HG02623 (cell line): ENCODE data around the gene HBEGF.

ENCODE experiments used
- ATAC-seq: cut with Tn5 transposase; IDR thresholded peaks from one replicate; pipeline ENCODE4 v1.9.1; 2021; ENCODE audit warnings: moderate library complexity; ENCODE audit not compliant: unreplicated experiment

HBEGF gene

DNA sequence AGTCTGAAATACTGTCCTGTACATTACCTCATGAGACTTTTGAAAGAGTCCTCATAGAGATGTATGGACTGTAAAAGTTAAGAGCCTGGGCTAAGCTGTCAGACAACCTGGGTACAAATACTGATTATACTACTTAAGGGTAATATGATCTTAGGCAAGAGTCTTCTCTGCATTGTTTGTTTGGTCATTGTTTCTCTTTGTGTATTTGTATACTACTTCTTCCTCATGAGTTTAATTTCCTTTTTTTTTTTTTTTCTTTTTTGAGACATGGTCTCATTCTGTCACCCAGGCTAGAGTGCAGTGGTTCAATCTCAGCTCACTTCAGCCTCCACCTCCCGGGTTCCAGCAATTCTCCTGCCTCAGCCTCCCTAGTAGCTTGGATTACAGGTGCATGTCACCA is 40.9 kb downstream of the HBEGF start:
- no peak for ATAC-seq

DNA sequence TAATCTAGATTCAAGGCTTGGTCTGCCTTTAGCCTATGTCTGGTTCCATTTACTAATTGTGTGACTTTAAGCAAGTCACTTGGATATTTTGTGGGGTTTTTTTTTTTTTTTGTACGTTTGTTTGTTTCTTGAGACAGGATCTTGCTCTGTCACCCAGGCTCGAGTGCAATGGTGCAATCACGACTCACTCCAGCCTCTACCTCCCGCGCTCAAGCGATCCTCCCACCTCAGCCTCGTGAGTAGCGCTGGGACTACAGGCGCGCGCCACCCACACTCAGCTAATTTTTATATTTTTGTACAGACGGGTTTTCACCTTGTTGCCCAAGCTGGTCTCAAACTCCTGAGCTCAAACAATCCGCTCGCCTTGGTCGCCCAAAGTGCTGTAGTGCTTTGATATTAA is 42.4 kb downstream of the HBEGF start:
- ATAC-seq, result no peak

DNA sequence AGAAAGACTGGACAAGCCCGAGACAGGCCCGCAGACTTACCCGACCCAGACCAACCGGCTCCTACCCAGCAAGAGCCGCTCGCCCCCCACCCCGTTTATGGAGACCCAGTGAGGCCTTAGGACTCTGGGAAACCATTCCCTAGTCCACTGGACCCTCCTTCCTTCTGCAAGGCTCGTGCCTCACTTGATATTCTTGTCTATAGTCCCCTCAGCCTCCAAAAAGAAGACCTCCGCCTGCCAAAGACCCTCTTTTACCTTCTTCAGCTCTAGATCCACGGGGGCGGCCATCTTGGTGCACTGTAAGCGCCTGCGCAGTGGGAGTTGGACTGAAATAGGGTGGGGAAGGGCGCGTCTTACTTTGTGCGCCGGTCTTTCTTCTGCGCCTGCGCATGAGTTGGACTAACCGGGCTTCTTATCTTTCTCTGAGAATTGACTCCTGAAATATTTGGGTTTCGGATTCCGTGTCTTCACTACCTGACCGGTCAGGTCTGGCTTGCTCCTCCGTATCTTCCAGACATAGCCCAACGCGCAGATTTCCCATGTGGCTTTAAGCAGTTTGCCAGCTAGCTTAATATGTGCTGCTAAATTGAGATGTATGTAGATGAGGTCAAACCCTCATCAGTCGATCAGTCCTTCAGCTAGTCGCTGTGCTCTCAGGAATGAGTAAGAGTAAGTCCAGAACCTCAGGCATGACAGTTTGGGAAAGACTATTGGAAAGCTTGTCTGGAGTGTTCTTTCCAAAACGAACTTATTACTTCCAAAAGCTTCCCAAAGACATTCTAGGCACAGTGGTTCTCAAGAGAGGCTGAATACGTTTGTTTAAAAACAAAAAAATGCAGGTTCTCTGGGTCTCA is 43.4 kb downstream of the HBEGF start, which contains the start of gene PFDN1:
Gene PFDN1 (minus strand): TSS at position 316 of the 854 bp plus-strand sequence. CDS start 28 bp downstream, at position 288.
- ATAC-seq, result peak; percentile 98

DNA sequence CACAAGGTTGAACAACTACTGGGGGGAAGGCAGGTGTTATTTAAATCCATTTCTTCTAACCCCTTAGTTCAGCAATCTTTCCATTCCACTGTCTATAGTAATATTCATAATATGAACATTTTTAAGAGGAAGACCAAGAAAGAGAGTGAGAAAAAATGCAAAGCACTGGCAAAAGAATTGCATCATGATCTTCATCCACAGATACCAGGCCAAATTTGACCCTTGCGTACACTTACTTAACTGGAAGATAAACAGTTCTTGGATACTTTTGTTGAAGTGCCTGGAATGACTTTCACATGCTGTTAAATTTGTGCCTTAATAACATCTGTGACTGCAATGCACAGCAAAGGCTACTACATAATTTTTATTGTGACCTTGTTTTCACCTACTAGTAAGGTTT is 45.3 kb downstream of the HBEGF start:
- no peak for ATAC-seq

DNA sequence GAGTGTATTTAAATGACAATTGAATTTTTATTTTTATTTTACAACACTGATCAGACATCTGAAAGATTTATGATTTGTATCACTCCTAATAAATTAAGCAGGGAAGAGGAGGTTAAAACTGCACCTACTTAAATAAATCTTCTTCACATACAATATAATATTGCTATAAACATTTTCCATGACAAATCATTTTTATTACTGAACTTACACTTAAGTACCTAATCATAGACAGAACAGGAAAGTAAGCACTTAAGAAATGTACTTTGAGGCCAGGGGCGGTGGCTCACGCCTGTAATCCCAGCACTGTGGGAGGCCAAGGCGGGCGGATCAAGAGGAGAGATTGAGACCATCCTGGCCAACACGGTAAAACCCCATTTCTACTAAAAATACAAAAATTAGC is 47.3 kb downstream of the HBEGF start:
- ATAC-seq, result no peak

DNA sequence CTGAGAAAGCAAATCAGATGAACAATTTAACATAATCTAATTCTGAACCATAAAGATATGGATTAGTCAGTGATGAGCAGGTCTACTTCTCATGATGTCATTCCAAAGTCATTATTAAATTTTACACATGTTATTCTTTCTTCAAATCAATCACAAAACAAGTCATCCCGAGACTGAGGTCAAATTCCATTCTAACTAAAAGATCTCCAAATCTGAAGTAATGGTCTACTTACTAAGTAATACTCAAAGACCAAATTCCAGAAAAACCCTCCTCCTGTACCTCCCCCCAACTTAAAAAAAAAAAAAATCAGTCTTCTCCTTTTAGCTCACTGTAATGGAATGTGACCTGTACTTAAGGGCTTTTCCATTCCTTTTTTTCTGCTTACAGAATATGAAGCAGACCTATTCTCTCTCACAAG is 48.2 kb downstream of the HBEGF start:
- ATAC-seq, result no peak

DNA sequence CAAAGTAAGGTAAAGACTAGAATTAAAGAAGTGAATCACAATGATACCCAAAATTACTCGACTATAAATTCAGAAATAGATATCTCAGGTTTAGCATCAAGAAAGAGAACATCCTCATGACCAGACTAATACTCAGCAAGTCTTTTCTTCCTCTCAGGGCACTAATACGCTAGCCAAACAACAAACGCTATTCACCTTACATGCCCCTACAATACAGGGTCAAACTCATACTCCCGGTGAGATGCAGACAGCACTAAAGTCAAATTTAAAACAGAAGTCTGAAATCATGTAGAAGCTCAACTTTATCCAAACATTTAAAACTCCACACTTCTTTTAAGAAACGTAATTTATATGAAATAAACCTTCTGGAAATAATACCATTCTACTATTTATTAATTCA is 49.1 kb downstream of the HBEGF start:
- ATAC-seq, result no peak

DNA sequence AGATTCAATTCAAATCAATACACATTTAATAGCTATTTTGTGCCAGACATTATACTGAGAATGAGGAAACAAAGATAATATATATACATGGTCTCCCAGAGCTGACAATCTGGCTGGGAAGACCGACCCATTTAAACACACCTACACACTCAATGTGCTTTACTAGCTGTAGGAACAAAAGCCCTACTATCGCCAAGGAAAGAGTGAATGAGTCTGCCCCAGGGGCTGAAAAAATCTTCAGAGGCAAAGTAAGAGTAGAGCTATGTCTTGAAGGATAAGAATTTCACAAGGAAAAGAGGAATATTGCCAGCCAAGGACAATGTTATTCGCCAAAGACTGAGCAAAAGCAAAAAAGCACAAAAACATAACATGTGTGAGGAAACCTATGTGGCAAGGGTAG is 50.1 kb downstream of the HBEGF start:
- no peak for ATAC-seq

DNA sequence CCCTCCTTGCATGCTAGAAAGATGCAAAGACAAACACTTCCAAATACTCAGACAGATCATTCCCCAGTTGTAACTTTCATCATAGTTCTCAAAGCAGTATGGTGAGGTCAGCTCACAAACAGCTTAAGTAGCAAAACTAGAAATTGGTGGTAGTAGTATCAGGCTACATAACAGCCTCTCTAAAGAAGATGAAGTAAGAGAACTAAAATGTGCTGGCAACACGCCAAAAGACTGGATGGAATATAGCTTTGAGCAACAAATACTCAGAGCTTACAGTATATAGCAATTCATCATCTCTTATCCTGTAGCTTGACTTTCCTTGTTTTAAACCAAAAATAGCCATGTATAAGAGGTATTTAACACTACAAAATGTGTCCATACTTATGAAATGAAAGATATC is 51.0 kb downstream of the HBEGF start:
- ATAC-seq, result no peak

DNA sequence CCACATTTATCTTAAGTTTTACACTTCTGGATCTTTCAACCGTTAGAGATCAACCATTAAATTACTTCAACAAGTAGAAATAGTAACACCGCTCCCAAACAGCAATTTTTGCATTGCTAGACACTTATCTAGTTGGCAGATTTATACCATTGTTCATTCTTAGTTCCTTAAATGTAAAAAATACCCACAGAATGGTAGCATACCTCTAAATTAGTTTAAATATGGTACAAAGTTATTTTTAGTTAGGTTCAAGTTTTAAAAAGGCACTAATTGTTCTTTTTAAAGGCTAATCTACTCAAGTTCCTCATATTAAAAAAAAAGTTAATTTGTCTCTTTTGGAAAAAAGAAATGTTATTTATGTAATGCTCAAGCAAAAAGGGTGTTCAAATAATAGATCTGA is 51.6 kb downstream of the HBEGF start:
- no peak for ATAC-seq

DNA sequence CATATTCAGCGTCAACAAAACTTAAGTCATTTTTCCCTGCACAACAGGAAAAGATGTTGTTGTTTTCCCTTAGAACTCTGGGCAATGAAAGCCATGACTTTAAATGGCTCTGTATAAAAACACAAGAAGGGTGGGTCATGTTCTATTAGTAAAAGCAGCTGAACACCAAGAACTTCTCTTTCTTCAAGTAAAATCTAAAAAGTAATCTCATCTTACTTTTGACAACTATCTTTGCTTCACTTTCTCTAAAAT is 52.6 kb downstream of the HBEGF start:
- no peak for ATAC-seq

DNA sequence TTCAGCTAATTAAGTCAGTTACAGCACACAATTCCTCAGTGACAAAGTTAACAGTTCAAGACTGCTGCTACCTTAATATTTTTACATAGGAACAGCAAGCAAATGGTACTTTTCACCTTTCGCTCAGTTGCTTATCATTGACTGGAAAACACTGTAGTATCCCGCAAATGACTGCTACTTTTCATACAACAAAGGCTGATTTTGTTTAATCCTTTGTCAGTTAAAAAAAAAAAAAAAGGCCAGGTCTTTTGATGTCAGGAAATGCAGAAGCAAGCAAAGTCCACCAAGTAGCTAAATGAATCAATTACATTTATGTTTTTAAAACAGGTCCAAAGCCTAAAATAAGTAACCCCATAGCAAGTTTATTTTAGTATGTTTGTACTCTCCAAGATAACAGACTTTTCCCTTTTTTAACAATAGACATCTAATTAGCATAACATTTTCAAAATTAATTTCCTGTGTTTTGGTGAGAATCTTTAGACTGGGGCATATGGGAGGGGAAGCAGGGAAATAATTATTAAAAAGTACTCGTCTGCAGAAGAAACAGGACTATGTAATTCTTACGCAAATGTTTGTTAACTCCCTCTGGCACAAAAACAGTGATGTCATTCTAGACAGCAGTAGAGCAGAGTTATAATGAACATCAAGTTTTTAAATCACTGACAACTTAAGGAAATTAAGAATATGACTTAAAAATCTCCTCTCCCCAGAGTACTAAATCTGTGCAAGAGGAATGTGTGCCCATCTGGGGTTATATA is 53.1 kb downstream of the HBEGF start:
- ATAC-seq, result no peak

DNA sequence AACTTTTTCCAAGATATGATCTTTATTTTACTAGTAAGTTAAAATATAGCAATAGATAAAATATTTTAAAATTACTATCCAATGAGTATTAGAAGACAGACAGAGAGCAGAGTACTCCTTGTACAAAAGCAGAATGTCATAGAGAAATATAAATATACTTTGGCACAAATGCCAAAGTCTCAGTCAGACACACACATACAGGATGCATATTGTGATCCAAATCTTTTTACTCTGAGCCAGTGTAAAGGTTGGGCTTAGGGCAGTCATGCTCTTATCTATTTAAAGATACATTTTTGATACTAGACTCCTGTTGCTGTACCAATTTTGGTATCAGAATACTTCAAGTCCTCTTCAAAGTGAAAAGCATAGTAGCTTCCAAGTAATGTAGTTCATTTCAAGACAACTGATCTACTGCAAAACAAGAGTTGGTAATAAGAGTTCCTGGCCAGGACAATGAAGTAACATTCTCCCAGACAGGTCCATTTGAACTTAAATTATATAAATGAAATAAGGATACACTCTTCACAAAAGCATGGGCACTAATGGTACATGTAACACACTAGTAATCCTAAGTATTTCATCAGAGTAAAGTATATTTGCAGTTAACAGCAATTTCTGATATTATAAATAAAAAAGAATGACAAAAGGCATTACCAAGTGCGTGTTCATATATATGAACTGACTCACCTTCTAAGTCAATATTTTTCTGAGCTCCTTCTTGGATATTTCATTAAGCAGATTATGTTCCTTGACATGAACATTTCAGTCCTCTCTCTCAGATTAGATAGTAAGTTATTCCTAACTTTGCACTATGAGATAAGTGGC is 54.0 kb downstream of the HBEGF start:
- no peak for ATAC-seq

DNA sequence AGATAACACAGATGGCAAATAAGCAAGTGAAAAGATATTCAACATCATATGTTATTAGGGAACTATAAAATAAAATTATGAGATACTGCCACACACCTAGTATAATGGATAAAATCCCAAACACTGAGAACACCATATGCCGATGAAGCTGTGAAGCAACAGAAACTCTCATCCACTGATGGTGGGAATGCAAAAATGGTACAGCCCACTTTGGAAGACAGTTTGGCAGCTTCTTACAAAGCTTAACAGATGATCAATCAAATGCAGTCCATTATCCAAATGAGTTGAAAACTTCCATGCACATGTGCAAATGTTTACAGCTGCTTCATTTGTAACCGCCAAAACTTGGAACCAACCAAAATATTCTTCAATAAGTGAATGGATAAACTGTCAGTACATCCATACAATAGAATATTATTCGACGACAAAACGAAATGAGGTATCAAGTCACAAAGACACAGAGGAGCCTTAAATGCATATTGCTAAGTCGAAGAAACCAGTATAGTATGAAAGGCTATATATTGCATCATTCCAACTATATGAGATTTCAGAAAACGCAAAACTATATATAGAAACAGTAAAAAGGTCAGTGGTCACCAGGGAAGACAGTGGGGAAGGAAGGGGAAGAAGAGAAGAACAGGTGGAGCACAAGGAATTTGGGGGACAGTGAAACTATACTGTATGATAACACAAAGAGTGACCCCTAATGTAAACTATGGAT is 58.4 kb downstream of the HBEGF start:
- no peak for ATAC-seq

DNA sequence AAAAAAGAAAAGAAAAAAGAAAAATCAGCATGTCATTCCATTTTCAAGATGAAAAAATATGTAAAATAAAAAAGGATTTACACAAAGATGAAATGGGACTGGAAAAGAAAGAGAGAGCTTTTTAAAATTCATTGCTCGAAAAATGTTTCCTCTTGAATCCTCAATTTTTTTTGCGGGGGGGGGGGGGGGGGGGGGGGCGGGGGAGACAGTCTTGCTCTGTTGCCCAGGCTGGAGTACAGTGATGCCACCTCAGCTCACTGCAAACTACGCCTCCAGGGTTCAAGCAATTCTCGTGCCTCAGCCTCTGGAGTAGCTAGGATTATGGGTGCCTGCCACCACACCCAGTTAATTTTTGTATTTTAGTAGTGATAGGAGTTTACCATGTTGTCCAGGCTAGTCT is 60.0 kb downstream of the HBEGF start:
- no peak for ATAC-seq

DNA sequence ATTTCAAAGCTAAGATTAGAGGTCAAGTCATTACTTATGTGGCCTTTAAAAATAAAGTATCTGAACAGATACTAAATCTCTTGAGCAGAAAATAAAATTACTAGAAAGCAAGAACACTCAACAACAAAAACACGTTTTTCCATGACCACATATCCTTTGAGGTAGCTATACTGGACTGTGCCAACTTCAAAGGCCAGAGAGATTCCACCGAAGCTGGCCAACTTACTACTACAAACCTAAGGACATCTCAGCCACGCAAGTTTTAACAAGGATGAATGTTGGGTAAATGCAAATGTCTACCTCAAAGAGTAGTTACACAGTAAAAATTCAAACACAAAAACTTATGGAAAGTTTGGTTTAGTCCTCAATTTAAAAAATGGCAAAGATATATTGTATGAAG is 62.4 kb downstream of the HBEGF start:
- ATAC-seq, result no peak
